C4-2B (cell line): ENCODE data around the gene KPTN.

Experiments used
- CTCF ChIP-seq: fragments of 450-650 bp; conservative IDR thresholded peaks from 2 replicates; pipeline ENCODE4 v1.5.1; 2017; ENCODE audit warnings: mild to moderate bottlenecking
- ZFX ChIP-seq: fragments of 450-650 bp; IDR thresholded peaks from 2 replicates; pipeline ENCODE4 v1.6.1; 2017

GRCh38 chr19:47432499-47432898 lies 51.5 kb downstream of the KPTN start:
- no peak for TF ChIP-seq CTCF
- no peak for TF ChIP-seq ZFX
